Measurements from ENCODE around the gene SSR4. TPM values are rescaled to one million over a fixed set of nuclear protein-coding genes. Genes with fewer than 3 reads are reported as not detected.

SSR4 gene
- total and polyA plus RNA-seq, 2 donors: 257 to 328 TPM

- Histone ChIP-seq H3K4me1 (ENCODE audit: control insufficient read depth in 2 of 2, insufficient read depth in 2 of 2, low read length in 2 of 2) (no peaks in the 10 kb centered on the region), H3K27me3 (ENCODE audit: control insufficient read depth in 2 of 2, insufficient read depth in 1 of 2, low read length in 1 of 2) (peaks cover 0 to 40% of the 10 kb centered on the region in 2 donors), H3K4me3 (ENCODE audit: low read length in 2 of 2) (no peak overlapping the region), H3K36me3 (ENCODE audit: control insufficient read depth in 2 of 2, insufficient read depth in 2 of 2, low read length in 1 of 2) (no peaks in the 10 kb centered on the region), H3K27ac (ENCODE audit: low read depth in 1 of 2, low read length in 1 of 2) (no peak overlapping the region), H3K9me3 (ENCODE audit: control insufficient read depth in 2 of 2, insufficient read depth in 1 of 2, low read length in 1 of 2) (no peaks in the 10 kb centered on the region)
- DNase-seq (ENCODE audit: low read depth in 6 of 9, low spot score in 9 of 9): no peak
- WGBS: 37% methylated on average over 3 of the region's 3 CpGs
These were observed 51.4 kb downstream of the SSR4 start for GRCh38 chrX:153845842-153846241.

Other genes starting within 250 kb of the SSR4 start
- gene CCNQ, start 195.5 kb upstream of the SSR4 start, total RNA-seq: 21.1 TPM
- gene CCNQ, start 195.5 kb upstream of the SSR4 start, polyA plus RNA-seq: 28.4 TPM
- gene DUSP9, start 147.5 kb upstream of the SSR4 start, total RNA-seq: 1.7 TPM
- 0.07 TPM for gene DUSP9, start 147.5 kb upstream of the SSR4 start, polyA plus RNA-seq
- 8.2 TPM for gene PNCK, start 120.9 kb upstream of the SSR4 start, total RNA-seq
- gene PNCK, start 120.9 kb upstream of the SSR4 start, polyA plus RNA-seq: 2.4 TPM
- 5.5 TPM for gene SLC6A8, start 106.7 kb upstream of the SSR4 start, total RNA-seq
- 18.2 TPM for gene SLC6A8, start 106.7 kb upstream of the SSR4 start, polyA plus RNA-seq
- gene BCAP31, start 70.3 kb upstream of the SSR4 start, total RNA-seq: 71.9 TPM
- gene BCAP31, start 70.3 kb upstream of the SSR4 start, polyA plus RNA-seq: 114 TPM
- gene ABCD1, start 69.8 kb upstream of the SSR4 start, total RNA-seq: 4.7 TPM
- gene ABCD1, start 69.8 kb upstream of the SSR4 start, polyA plus RNA-seq: 6.8 TPM
- gene PLXNB3, start 30.4 kb upstream of the SSR4 start, total RNA-seq: 0.14 TPM
- 0.71 TPM for gene PLXNB3, start 30.4 kb upstream of the SSR4 start, polyA plus RNA-seq
- 0.61 TPM for gene SRPK3, start 13.6 kb upstream of the SSR4 start, total RNA-seq
- 0.75 TPM for gene SRPK3, start 13.6 kb upstream of the SSR4 start, polyA plus RNA-seq
- gene IDH3G, start 293 bp upstream of the SSR4 start, total RNA-seq: 37.5 TPM
- 39.2 TPM for gene IDH3G, start 293 bp upstream of the SSR4 start, polyA plus RNA-seq
- 0.61 TPM for gene PDZD4, start 35.9 kb downstream of the SSR4 start, total RNA-seq
- 7.9 TPM for gene PDZD4, start 35.9 kb downstream of the SSR4 start, polyA plus RNA-seq
- 0.28 TPM for gene L1CAM, start 91.5 kb downstream of the SSR4 start, total RNA-seq
- gene L1CAM, start 91.5 kb downstream of the SSR4 start, polyA plus RNA-seq: 0.64 TPM
- gene AVPR2, start 110.0 kb downstream of the SSR4 start, total RNA-seq: 0.24 TPM
- gene AVPR2, start 110.0 kb downstream of the SSR4 start, polyA plus RNA-seq: 1.8 TPM
- 139 TPM for gene ARHGAP4, start 131.6 kb downstream of the SSR4 start, total RNA-seq
- 481 TPM for gene ARHGAP4, start 131.6 kb downstream of the SSR4 start, polyA plus RNA-seq
- 41.3 TPM for gene NAA10, start 140.4 kb downstream of the SSR4 start, total RNA-seq
- 94.7 TPM for gene NAA10, start 140.4 kb downstream of the SSR4 start, polyA plus RNA-seq
- 9.3 TPM for gene RENBP, start 150.0 kb downstream of the SSR4 start, total RNA-seq
- gene RENBP, start 150.0 kb downstream of the SSR4 start, polyA plus RNA-seq: 18.3 TPM
- 12.7 TPM for gene HCFC1, start 177.2 kb downstream of the SSR4 start, total RNA-seq
- 21.9 TPM for gene HCFC1, start 177.2 kb downstream of the SSR4 start, polyA plus RNA-seq
- gene TMEM187, start 178.1 kb downstream of the SSR4 start, total RNA-seq: 5.9 TPM
- gene TMEM187, start 178.1 kb downstream of the SSR4 start, polyA plus RNA-seq: 6.9 TPM
- gene IRAK1, start 225.2 kb downstream of the SSR4 start, total RNA-seq: 33.9 TPM
- 44.0 TPM for gene IRAK1, start 225.2 kb downstream of the SSR4 start, polyA plus RNA-seq